OCI-LY1 (cell line): ENCODE measurements around the gene KAT2A.

Source experiments
- EZH2 ChIP-seq: fragments of 200-600 bp; sonication (generic), shearing (Covaris generic); IDR thresholded peaks from 2 replicates; pipeline ENCODE4 v1.8.0; 2017; ENCODE audit warnings: borderline replicate concordance, mixed run types, mild to moderate bottlenecking, antibody characterized with exemption, low read length, moderate library complexity, mixed read lengths
- TF ChIP-seq, protein P1 (sequence below): fragments of 200-600 bp; sonication (generic), shearing (Covaris generic); IDR thresholded peaks from 2 replicates; pipeline ENCODE4 v1.5.1; 2017; ENCODE audit warnings: mild to moderate bottlenecking, antibody characterized with exemption, low read length, moderate library complexity, mixed read lengths

DNA sequence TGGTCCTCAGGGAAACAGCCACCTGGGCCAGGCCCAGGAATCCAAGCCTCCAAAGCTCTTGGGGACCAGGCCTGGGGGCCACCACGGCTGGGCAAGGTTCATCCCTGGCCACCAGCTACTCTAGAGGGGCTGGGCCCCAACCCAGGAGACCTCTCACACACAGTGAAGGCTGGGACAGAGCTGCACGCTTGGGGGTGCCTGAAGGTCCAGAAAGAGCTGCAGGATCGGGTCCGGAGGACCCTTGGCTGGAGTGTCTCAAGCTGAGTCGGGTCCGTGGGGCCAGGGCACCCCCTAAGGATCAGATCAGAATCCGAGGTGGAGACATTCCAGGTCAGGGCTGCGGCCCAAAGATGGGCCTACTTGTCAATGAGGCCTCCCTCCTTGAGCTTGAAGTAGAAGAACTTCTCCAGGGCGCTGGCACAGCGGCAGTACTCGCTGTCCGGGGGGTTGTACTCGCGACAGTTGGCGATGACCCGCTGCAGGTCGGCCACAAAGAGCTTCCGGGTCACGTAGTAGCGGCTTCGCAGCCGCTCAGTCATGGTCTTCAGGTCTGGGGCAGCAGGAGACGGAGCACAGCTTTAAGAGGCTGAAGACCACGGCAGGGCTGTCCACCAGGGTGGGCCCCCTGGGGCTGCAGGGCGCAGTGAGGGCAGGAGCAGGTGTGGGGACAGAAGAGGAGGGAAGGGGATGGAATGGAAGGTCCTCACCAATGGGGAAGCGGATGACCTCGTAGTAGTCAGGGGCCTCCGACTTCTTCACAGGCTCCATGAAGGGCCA lies 7.7 kb downstream of the KAT2A start:
- TF ChIP-seq, protein P1, sequence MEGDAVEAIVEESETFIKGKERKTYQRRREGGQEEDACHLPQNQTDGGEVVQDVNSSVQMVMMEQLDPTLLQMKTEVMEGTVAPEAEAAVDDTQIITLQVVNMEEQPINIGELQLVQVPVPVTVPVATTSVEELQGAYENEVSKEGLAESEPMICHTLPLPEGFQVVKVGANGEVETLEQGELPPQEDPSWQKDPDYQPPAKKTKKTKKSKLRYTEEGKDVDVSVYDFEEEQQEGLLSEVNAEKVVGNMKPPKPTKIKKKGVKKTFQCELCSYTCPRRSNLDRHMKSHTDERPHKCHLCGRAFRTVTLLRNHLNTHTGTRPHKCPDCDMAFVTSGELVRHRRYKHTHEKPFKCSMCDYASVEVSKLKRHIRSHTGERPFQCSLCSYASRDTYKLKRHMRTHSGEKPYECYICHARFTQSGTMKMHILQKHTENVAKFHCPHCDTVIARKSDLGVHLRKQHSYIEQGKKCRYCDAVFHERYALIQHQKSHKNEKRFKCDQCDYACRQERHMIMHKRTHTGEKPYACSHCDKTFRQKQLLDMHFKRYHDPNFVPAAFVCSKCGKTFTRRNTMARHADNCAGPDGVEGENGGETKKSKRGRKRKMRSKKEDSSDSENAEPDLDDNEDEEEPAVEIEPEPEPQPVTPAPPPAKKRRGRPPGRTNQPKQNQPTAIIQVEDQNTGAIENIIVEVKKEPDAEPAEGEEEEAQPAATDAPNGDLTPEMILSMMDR: no peak
- TF ChIP-seq EZH2: no peak
